Hematopoietic multipotent progenitor cell treated with erythropoietin and hydrocortisone succinate and interleukin-3 and kit ligand, for 17 days (in vitro differentiated cells): ENCODE data around the gene SMDT1.
"Not testable (repeated sequence)": the region's sequence is repeated elsewhere in the genome, so short reads cannot be mapped to it uniquely, and the experiment has no call there.

Source experiments
- DNase-seq: peaks from one replicate; pipeline ENCODE4 v3.0.0-alpha.2; 2015; ENCODE audit warnings: low spot score

The SMDT1 gene

GRCh38 chr22:42070517-42071422 lies 8.7 kb upstream of the SMDT1 start, which contains the start of gene NAGA:
TSS of gene NAGA (minus strand) at chr22:42070812. CDS start at chr22:42070297, 515 bp downstream.
- peak; percentile 97 for DNase-seq

DNA sequence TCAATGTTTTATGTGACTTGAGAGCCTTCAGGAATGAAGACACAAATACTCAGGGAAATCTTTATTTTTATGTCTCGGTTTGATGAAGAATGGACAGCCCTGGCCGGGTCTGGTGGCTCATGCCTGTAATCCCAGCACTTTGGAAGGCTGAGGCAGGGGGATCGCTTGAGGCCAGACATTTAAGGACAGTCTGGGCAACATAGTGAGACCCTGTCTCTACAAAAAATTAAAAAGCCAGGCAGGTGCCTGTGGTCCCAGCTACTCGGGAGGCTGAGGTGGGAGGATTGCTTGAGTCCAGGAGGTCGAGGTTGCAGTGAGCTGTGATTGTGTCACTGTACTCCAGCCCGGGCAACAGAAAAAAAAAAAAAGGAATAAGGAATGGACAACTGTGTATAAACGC lies 8.0 kb upstream of the SMDT1 start:
- not testable (repeated sequence) for DNase-seq

GRCh38 chr22:42072606-42073330 lies 6.7 kb upstream of the SMDT1 start:
- DNase-seq: no peak

DNA sequence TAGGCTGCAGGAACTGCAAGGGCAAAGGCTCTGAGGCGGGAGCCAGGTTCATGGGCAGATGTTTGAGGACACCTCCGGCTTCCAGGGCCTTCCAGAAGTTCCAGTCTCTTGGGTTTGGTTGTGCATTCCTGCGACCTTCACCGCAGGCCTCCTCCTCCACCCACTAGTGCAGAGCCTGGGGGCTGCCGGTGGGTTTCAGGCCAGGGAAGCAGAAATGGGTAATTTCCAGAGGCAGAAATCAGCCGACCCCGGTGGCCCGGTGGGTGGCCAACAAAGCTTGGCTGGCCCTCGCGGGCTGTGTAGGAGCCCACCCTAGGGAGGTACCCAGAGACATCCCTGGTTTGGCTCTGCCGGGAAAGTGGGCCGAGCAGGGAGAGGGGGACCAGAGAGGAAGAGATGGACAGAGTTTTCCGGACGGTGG lies 5.9 kb upstream of the SMDT1 start:
- no peak for DNase-seq

GRCh38 chr22:42074132-42074811 lies 5.2 kb upstream of the SMDT1 start, which contains the start of gene PHETA2:
TSS of gene PHETA2 (plus strand) at chr22:42074248. CDS start at chr22:42077294, 3,046 bp downstream.
- peak; percentile 31 for DNase-seq

DNA sequence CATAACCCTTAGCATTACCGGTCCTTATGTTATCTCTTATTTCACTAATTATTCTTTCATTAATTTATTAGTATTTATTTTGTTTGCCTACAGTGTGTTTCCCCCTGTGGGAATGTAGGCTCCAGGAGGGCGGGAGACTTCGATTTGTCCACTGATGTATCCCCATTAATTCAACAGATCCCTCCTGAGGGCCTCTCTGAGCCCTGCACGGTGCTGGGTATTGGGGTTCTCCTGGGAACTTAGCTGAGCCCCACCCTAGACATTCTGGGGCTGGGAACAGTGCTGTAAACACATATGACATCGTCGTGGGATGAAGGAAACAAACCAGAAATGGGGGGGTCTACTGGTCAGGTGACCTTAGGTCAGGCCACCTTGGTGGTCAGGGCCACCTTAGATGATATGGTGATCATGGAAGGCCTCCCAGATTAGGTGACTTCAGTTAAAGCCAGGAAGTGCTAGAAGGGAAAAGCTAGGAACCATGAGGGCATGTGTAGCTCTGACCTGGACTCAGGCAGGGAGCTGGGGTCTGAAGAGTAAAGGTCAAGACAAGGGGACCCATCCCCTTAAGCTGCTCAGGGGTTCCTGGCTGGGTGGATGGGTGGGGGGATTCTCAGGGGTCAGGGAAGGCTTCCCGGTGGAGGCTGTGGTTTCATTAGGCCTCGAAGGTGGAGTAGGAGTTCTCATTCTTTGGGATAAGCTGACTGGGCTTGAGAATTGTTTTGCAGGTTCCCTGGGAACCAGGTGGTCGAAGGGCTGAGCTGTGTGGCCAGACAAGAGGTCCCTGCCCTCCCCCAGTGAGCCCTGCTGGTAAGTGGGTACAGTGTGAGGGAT lies 4.4 kb upstream of the SMDT1 start:
- DNase-seq: no peak

DNA sequence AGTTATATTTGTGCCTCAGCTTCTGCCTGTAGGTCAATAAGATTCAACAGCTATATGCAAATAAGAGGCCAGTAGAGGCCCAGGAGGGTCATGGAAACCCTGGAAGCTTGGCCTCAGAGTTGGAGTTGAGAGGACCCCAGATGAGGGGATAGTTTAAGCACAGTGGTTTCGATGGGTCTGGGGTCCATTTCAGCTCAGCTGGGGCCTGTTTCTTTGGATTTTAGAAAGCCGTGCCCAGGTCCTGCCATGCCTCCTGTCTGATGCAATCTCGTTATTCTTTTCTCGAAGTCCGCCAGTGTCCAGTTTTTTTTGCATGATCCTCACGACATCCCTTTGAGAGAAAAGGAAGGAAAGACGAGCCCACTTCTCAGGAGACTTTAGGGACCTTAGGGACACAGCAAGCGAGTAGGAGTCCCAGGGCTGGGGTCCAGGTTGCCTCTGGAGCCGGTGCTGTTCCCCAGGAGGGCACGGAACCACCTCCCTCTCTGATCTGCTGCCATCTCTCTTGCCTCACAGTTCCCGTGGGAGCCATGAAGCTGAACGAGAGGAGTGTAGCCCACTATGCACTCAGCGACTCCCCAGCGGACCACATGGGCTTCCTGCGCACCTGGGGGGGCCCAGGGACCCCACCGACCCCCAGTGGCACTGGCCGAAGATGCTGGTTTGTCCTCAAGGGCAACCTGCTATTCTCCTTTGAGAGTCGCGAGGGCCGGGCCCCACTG lies 2.6 kb upstream of the SMDT1 start:
- no peak for DNase-seq

GRCh38 chr22:42077486-42078125 lies 1.9 kb upstream of the SMDT1 start:
- DNase-seq: no peak

DNA sequence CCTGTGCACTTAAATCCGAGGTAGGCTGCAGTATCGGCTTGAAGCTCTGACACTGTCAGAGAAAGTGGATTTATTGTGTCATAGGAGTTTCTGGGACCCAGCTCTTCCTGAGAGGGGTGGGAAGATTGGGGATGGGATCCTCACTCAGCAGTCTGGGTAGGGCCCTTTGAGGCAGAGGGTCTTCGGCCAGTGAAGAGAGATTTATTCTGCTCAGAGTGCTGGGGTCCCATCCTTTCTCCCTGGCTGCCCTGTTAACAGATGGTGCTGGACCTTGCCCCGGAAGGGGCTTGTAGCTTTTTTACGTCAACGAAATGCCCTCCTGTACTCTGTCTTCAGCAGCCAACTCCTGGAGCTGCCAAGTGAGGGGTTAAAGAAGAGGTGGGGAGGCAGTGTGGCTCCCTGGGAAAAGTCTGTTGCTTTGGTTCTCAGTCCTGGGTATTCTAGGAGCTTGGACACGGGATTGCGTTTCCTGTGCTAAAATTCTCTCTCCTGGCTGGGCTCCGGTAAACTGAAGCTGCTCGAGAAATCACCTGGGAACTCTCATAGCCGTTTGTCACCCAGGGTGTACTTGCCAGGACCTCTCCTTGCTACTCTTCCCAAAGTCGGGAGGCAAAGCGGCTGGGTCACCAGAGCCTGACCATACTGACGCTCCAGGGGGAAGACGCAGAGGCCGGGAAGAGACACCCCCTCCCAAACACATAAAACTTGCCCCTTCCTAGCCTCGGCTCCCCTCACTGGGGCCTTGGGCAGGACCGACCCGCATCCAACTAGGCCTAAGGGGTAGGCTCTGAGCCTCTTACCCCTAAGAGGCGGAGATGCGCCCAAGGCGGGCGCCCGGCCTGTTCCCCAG lies 806 bp upstream of the SMDT1 start:
- no peak for DNase-seq

- no peak for DNase-seq
Measured at GRCh38 chr22:42080287-42080686, 787 bp downstream of the SMDT1 start.

DNA sequence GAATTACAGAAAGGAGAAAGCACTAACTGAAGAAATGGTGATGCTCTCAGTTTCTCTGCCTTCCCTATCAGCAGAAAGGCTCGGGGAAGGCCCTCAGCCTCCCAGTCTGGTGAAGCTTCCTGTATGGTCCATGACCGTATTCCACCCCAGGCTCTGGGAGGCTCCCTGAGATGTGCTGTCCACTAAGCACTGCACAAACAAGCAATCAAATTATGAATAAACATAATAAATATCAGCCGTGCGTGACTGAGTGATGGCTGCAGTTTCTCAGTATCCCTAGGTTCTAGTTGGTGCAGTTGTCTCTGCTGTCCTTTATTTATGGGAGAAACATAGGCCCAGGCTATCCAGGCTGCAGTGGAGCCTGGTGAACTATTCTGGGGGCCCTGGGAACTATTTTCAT lies 3.6 kb downstream of the SMDT1 start:
- no peak for DNase-seq

- no peak for DNase-seq
Measured at GRCh38 chr22:42084874-42085273, 5.4 kb downstream of the SMDT1 start.

- no peak for DNase-seq
Measured at GRCh38 chr22:42086051-42086450, 6.6 kb downstream of the SMDT1 start.

DNA sequence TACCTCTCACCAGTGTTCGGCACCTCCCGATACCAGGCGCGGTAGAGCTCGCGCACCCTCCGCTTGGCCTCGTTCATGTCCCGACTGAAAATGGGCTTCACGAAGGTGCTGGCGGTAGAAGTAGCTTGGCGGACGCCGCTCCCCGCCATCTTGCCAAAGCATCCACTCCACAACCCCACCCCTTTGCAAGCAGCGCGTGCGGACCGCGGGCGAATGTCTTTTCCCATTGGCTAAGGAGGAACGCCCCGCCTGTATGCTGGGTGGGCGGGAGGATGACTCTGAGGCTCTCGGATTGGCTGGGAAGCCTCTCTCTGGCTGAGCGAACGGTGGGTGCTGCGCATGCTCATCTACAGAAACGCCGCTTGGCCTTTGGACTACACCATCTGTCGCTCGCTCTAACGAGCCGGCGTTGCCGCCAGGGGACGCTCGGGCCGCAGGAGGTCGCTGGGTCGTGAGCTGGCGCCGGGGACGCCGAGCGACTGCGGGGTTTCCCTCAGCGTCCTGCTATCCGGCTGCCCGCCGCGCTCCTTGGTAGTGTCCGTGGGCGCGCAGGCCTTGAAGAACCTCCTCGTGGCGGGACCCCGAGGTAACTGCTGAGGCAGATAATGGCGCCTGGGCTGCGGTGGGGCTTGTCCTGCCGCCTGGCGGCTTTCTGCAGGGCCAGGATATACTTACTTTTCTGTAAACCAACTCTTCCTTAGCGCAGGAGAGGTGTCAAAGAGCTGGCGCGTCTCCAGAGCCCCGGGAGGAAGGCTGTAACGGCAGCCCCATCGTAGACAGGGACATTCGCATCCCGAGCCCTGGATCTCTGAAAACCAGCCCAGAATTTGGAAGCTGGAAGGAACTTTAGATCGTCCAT lies 11.3 kb downstream of the SMDT1 start, which contains the start of gene NDUFA6:
Gene NDUFA6, minus strand, starts transcription at position 177 of the 859 bp plus-strand sequence. Its CDS starts 28 bp downstream, at position 149.
- DNase-seq: peak; percentile 100

- DNase-seq: no peak
Measured at GRCh38 chr22:42091455-42091782, 11.9 kb downstream of the SMDT1 start.

- no peak for DNase-seq
Measured at GRCh38 chr22:42101199-42101598, 21.7 kb downstream of the SMDT1 start.

DNA sequence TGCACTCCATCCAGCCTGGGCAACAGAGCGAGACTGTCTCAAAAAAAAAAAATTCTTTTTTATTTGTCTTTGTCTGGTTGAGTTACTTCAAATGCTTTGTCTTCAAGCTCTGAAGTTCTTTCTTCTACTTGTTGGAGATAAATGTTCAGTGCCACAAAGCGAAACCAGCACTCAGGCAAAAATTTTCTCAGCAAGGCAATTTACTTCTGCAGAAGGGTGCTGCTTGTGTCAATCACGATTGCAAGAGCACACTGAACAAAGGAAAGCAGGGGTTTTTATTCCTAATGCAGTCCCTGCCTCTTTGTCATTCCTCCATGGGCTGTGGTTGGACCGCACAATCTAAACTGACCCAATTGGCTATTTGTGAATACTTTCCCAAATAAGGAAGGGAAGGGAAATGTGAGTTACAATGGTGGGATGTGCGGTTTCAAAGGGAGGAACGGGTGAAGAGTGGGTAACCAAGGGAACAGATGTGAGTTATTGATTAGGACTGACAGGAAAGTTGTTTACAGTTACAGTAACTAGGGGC lies 24.9 kb downstream of the SMDT1 start:
- DNase-seq: not testable (repeated sequence)

- DNase-seq: no peak
Measured at GRCh38 chr22:42108848-42109247, 29.3 kb downstream of the SMDT1 start.
